ENCODE measurements around the gene MYADML2. TPM values are rescaled to one million over a fixed set of nuclear protein-coding genes. Genes with fewer than 3 reads are reported as not detected.
"Not testable (repeated sequence)": the region's sequence is repeated elsewhere in the genome, so short reads cannot be mapped to it uniquely, and the experiment has no call there.

The MYADML2 gene
- total RNA-seq, 2 donors from 2014 or later: not detected

- Mint-ChIP-seq H3K9me3 (no peaks in the 10 kb centered on the region), H3K4me1 (no peaks in the 10 kb centered on the region)
- 93 to 98% methylated on average over 10 to 26 of the region's 26 CpGs for WGBS, 2 experiments (ENCODE audit: insufficient coverage in 1 of 2, insufficient read length in 1 of 2)
Observed at GRCh38 chr17:81955058-81955681, 8.1 kb upstream of the MYADML2 start.

GRCh38 chr17:81954131-81955057 is 7.4 kb upstream of the MYADML2 start:
- no peaks in the 10 kb centered on the region for H3K9me3 Mint-ChIP-seq
- H3K27ac ChIP-seq (ENCODE audit: low read depth, low read length): no peak overlapping the region
- peak; percentile 40 for DNase-seq
- H3K27me3 Mint-ChIP-seq (ENCODE audit: insufficient read depth): peaks cover 29% of the 10 kb centered on the region
- no peaks in the 10 kb centered on the region for H3K4me1 Mint-ChIP-seq
- no peaks in the 10 kb centered on the region for H3K36me3 Mint-ChIP-seq (ENCODE audit: low read depth)
- no peaks in the 10 kb centered on the region for H3K36me3 ChIP-seq (ENCODE audit: control insufficient read depth, insufficient read depth, low read length)
- H3K4me3 Mint-ChIP-seq: no peak overlapping the region
- WGBS, 2 experiments (ENCODE audit: insufficient coverage in 1 of 2, insufficient read length in 1 of 2): 92 to 93% methylated on average over 8 to 19 of the region's 19 CpGs
- H3K9ac ChIP-seq (ENCODE audit: extremely low read depth, low read length, poor library complexity, severe bottlenecking): no peak overlapping the region
- peaks cover 22% of the 10 kb centered on the region for H3K27me3 ChIP-seq (ENCODE audit: control insufficient read depth, insufficient read depth, low read length, poor library complexity, severe bottlenecking)
- H3K9me3 ChIP-seq (ENCODE audit: control insufficient read depth, low read length): no peaks in the 10 kb centered on the region
- TF ChIP-seq, protein P1, sequence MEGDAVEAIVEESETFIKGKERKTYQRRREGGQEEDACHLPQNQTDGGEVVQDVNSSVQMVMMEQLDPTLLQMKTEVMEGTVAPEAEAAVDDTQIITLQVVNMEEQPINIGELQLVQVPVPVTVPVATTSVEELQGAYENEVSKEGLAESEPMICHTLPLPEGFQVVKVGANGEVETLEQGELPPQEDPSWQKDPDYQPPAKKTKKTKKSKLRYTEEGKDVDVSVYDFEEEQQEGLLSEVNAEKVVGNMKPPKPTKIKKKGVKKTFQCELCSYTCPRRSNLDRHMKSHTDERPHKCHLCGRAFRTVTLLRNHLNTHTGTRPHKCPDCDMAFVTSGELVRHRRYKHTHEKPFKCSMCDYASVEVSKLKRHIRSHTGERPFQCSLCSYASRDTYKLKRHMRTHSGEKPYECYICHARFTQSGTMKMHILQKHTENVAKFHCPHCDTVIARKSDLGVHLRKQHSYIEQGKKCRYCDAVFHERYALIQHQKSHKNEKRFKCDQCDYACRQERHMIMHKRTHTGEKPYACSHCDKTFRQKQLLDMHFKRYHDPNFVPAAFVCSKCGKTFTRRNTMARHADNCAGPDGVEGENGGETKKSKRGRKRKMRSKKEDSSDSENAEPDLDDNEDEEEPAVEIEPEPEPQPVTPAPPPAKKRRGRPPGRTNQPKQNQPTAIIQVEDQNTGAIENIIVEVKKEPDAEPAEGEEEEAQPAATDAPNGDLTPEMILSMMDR (conservative IDR thresholded peaks at IDR 0.05): no peak
- H3K27ac Mint-ChIP-seq: no peak overlapping the region
- H3K4me3 ChIP-seq (ENCODE audit: low read length): no peak overlapping the region
- no peaks in the 10 kb centered on the region for H3K4me1 ChIP-seq (ENCODE audit: control insufficient read depth, insufficient read depth, low read length)

More at GRCh38 chr17:81955058-81955681, 8.1 kb upstream of the MYADML2 start:
- Mint-ChIP-seq H3K4me3 (no peak overlapping the region), H3K36me3 (ENCODE audit: low read depth) (no peaks in the 10 kb centered on the region), H3K27ac (no peak overlapping the region), H3K27me3 (ENCODE audit: insufficient read depth) (peaks cover 29% of the 10 kb centered on the region)
- Histone ChIP-seq H3K9ac (ENCODE audit: extremely low read depth, low read length, poor library complexity, severe bottlenecking) (no peak overlapping the region), H3K27me3 (ENCODE audit: control insufficient read depth, insufficient read depth, low read length, poor library complexity, severe bottlenecking) (peaks cover 30% of the 10 kb centered on the region), H3K27ac (ENCODE audit: low read depth, low read length) (no peak overlapping the region), H3K9me3 (ENCODE audit: control insufficient read depth, low read length) (no peaks in the 10 kb centered on the region), H3K4me1 (ENCODE audit: control insufficient read depth, insufficient read depth, low read length) (no peaks in the 10 kb centered on the region), H3K36me3 (ENCODE audit: control insufficient read depth, insufficient read depth, low read length) (no peaks in the 10 kb centered on the region), H3K4me3 (ENCODE audit: low read length) (no peak overlapping the region)
- no peak for DNase-seq
- TF ChIP-seq, protein P1 (conservative IDR thresholded peaks at IDR 0.05): no peak

DNA sequence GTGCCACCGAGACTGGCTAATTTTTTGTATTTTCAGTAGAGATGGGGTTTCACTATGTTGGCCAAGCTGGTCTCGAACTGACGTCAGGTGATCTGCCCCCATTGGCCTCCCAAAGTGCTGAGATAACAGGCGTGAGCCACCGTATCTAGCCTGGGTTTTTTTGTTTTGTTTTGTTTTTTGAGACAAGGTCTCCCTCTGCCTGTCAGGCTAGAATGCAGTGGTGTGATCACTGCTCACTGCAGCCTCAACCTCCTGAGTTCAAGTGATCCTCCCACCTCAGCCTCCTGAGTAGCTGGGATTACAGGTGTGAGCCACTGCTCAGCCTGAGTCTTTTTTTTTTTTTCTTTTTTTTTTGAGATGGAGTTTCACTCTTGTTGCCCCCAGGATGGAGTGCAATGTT is 6.4 kb upstream of the MYADML2 start:
- DNase-seq; H3K4me3 ChIP-seq (ENCODE audit: low read length); H3K27ac ChIP-seq (ENCODE audit: low read depth, low read length); H3K36me3 ChIP-seq (ENCODE audit: control insufficient read depth, insufficient read depth, low read length); H3K27ac Mint-ChIP-seq; H3K4me3 Mint-ChIP-seq; H3K36me3 Mint-ChIP-seq (ENCODE audit: low read depth); H3K9me3 ChIP-seq (ENCODE audit: control insufficient read depth, low read length); H3K9me3 Mint-ChIP-seq; H3K4me1 Mint-ChIP-seq; H3K4me1 ChIP-seq (ENCODE audit: control insufficient read depth, insufficient read depth, low read length); H3K9ac ChIP-seq (ENCODE audit: extremely low read depth, low read length, poor library complexity, severe bottlenecking): not testable (repeated sequence)
- H3K27me3 ChIP-seq (ENCODE audit: control insufficient read depth, insufficient read depth, low read length, poor library complexity, severe bottlenecking): peaks cover 13% of the 10 kb centered on the region
- peaks cover 20% of the 10 kb centered on the region for H3K27me3 Mint-ChIP-seq (ENCODE audit: insufficient read depth)
- WGBS, 2 experiments (ENCODE audit: insufficient coverage in 1 of 2, insufficient read length in 1 of 2): 72 to 80% methylated on average over 5 of the region's 5 CpGs
